HEK293 (cell line): ENCODE measurements around the gene FRA10AC1.

Experiments
- CTCF ChIA-PET: fragments of 350-600 bp; formaldehyde crosslinking; extraction: SDS; loops from one replicate; lab custom pipeline; 2021; ENCODE audit warnings: antibody characterized with exemption; lab: Yijun Ruan, JAX
- POLR2A ChIA-PET: fragments of 300-600 bp; formaldehyde crosslinking; extraction: SDS; loops from one replicate; lab custom pipeline; 2020; ENCODE audit warnings: antibody characterized with exemption, inconsistent platforms; lab: Yijun Ruan, JAX
- H3K27ac ChIP-seq: fragments of 200-500 bp; sonication (Bioruptor generic); 2 replicates; pipeline ENCODE4 v1.5.1; 2014; ENCODE audit warnings: low read depth, low read length, control low read depth, inconsistent platforms; ENCODE audit errors: extremely low read depth
- H3K36me3 ChIP-seq, 2 experiments: fragments of 200-500 bp in 1 of 2; sonication (Bioruptor generic) in 1 of 2; 1 replicate in 1 of 2; 2 replicates in 1 of 2; pipeline ENCODE4 v1.5.1; 2014 to 2017; ENCODE audit warnings: inconsistent platforms in 2 of 2, low read length in 2 of 2; ENCODE audit not compliant: control insufficient read depth in 2 of 2, insufficient read depth in 1 of 2
- H3K4me1 ChIP-seq: fragments of 200-500 bp; sonication (Bioruptor generic); 2 replicates; pipeline ENCODE4 v1.5.1; 2014; ENCODE audit warnings: mild to moderate bottlenecking, low read length, inconsistent platforms; ENCODE audit not compliant: control insufficient read depth, insufficient read depth
- H3K4me3 ChIP-seq: 2 replicates; pipeline ENCODE4 v1.5.1; 2011; ENCODE audit warnings: low read depth, mild to moderate bottlenecking, control low read depth, low read length, moderate library complexity
- H3K9me3 ChIP-seq: fragments of 200-500 bp; sonication (Bioruptor generic); 2 replicates; pipeline ENCODE4 v1.5.1; 2014; ENCODE audit warnings: low read depth, low read length, inconsistent platforms; ENCODE audit not compliant: control insufficient read depth, insufficient read depth
- BCL11B ChIP-seq: fragments of 450-650 bp; formaldehyde crosslinking; IDR thresholded peaks from 2 replicates; pipeline ENCODE4 v1.5.1; 2016; ENCODE audit warnings: low read depth, missing biosample characterization, missing genetic modification characterization
- YY1 ChIP-seq: fragments of 450-650 bp; formaldehyde crosslinking; IDR thresholded peaks from 2 replicates; pipeline ENCODE4 v1.5.1; 2018; ENCODE audit warnings: missing biosample characterization, missing genetic modification characterization
- ZBTB17 ChIP-seq: fragments of 450-650 bp; formaldehyde crosslinking; IDR thresholded peaks from 2 replicates; pipeline ENCODE4 v1.5.1; 2016; ENCODE audit warnings: missing biosample characterization, missing genetic modification characterization
- ZBTB20 ChIP-seq: fragments of 450-650 bp; formaldehyde crosslinking; IDR thresholded peaks from 2 replicates; pipeline ENCODE4 v1.5.1; 2016; ENCODE audit warnings: missing biosample characterization, missing genetic modification characterization
- ZBTB7A ChIP-seq: fragments of 450-650 bp; formaldehyde crosslinking; IDR thresholded peaks from 2 replicates; pipeline ENCODE4 v1.5.1; 2016; ENCODE audit warnings: low read depth, missing biosample characterization, missing genetic modification characterization
- ZFP3 ChIP-seq: fragments of 450-650 bp; formaldehyde crosslinking; IDR thresholded peaks from 2 replicates; pipeline ENCODE4 v1.5.1; 2016; ENCODE audit warnings: low read depth, missing biosample characterization, missing genetic modification characterization
- ZNF140 ChIP-seq: fragments of 450-650 bp; formaldehyde crosslinking; IDR thresholded peaks from 2 replicates; pipeline ENCODE4 v1.5.1; 2016; ENCODE audit warnings: missing biosample characterization, missing genetic modification characterization
- ZNF335 ChIP-seq: fragments of 450-650 bp; formaldehyde crosslinking; conservative IDR thresholded peaks from 2 replicates; pipeline ENCODE4 v1.5.1; 2016; ENCODE audit warnings: missing biosample characterization, missing genetic modification characterization
- ZNF416 ChIP-seq: fragments of 450-650 bp; formaldehyde crosslinking; IDR thresholded peaks from 2 replicates; pipeline ENCODE4 v1.5.1; 2016; ENCODE audit warnings: missing biosample characterization, missing genetic modification characterization
- ZNF514 ChIP-seq: fragments of 450-650 bp; formaldehyde crosslinking; IDR thresholded peaks from 2 replicates; pipeline ENCODE4 v1.5.1; 2016; ENCODE audit warnings: missing biosample characterization, missing genetic modification characterization
- ZNF544 ChIP-seq: fragments of 450-650 bp; formaldehyde crosslinking; IDR thresholded peaks from 2 replicates; pipeline ENCODE4 v1.5.0; 2017; ENCODE audit warnings: missing biosample characterization, missing genetic modification characterization
- ZNF76 ChIP-seq: fragments of 450-650 bp; formaldehyde crosslinking; IDR thresholded peaks from 2 replicates; pipeline ENCODE4; 2016; ENCODE audit warnings: low read depth, missing biosample characterization, missing genetic modification characterization, borderline replicate concordance
- ZNF776 ChIP-seq: fragments of 450-650 bp; formaldehyde crosslinking; IDR thresholded peaks from 2 replicates; pipeline ENCODE4 v1.5.0; 2017; ENCODE audit warnings: missing biosample characterization, missing genetic modification characterization, borderline replicate concordance
- ZNF785 ChIP-seq: fragments of 450-650 bp; formaldehyde crosslinking; IDR thresholded peaks from 2 replicates; pipeline ENCODE4 v1.5.1; 2016; ENCODE audit warnings: missing biosample characterization, missing genetic modification characterization
- ZNF843 ChIP-seq: fragments of 450-650 bp; formaldehyde crosslinking; IDR thresholded peaks from 2 replicates; pipeline ENCODE4 v1.5.1; 2016; ENCODE audit warnings: missing biosample characterization, missing genetic modification characterization
- ZSCAN23 ChIP-seq: fragments of 450-650 bp; formaldehyde crosslinking; IDR thresholded peaks from 2 replicates; pipeline ENCODE4 v1.5.1; 2016; ENCODE audit warnings: missing biosample characterization, missing genetic modification characterization
- ZXDB ChIP-seq: fragments of 450-650 bp; formaldehyde crosslinking; IDR thresholded peaks from 2 replicates; pipeline ENCODE4 v1.5.1; 2016; ENCODE audit warnings: missing biosample characterization, missing genetic modification characterization
- TF ChIP-seq, protein P1 (sequence below): fragments of 450-650 bp; IDR thresholded peaks from 2 replicates; pipeline ENCODE4 v1.5.1; 2018; ENCODE audit warnings: missing biosample characterization, missing genetic modification characterization
- TF ChIP-seq, protein P2 (sequence below): fragments of 450-650 bp; formaldehyde crosslinking; IDR thresholded peaks from 2 replicates; pipeline ENCODE4 v1.5.1; 2017; ENCODE audit warnings: missing biosample characterization, mild to moderate bottlenecking, missing genetic modification characterization, moderate library complexity
- TF ChIP-seq, protein P3 (sequence below): fragments of 450-650 bp; formaldehyde crosslinking; IDR thresholded peaks from 2 replicates; pipeline ENCODE4 v1.5.1; 2016; ENCODE audit warnings: missing biosample characterization, missing genetic modification characterization
- TF ChIP-seq, protein P4 (sequence below): fragments of 450-650 bp; formaldehyde crosslinking; IDR thresholded peaks from 2 replicates; pipeline ENCODE4 v1.5.1; 2016; ENCODE audit warnings: missing biosample characterization, missing genetic modification characterization

The FRA10AC1 gene

DNA sequence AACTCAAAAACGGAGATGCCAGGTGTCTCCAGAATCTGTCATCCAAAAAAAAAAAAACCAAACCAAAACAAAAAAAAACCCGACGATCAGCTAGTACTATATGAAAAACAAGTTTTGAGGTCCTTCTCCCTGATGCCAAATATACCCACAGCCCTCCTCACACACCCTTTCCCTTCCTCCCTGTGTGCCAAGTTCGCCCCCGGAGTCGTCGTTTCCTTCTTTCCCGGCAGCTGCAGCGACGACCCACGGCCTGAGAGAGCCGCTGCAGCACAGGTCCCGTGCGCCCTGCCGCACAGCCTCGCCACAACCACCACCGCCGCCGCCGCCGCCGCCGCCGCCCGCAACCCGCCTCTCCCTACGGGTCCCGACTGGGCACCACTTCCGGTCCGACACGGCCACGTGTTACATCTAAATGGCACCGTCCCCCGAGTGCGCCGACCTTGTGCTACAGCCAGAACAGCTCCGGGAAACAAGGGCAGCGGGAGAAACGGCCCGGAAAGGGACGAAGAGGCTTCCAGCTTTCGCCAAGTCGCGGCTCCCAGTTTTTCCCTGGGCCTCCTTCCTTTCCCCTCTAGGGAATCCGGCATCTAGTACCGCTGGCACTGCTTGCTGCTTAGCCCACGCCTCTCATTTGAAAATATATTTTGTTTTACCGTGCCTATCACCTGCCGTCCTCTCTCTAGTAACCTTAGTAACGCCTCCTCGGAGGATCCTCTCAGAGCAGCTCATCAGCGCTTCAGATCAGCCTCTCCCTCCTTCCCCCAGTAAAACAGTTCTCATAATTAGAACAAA lies at the start of gene FRA10AC1 (continued):
- TF ChIP-seq, protein P1, sequence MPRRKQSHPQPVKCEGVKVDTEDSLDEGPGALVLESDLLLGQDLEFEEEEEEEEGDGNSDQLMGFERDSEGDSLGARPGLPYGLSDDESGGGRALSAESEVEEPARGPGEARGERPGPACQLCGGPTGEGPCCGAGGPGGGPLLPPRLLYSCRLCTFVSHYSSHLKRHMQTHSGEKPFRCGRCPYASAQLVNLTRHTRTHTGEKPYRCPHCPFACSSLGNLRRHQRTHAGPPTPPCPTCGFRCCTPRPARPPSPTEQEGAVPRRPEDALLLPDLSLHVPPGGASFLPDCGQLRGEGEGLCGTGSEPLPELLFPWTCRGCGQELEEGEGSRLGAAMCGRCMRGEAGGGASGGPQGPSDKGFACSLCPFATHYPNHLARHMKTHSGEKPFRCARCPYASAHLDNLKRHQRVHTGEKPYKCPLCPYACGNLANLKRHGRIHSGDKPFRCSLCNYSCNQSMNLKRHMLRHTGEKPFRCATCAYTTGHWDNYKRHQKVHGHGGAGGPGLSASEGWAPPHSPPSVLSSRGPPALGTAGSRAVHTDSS (tag by site-specific recombination), result peak; percentile 66

DNA sequence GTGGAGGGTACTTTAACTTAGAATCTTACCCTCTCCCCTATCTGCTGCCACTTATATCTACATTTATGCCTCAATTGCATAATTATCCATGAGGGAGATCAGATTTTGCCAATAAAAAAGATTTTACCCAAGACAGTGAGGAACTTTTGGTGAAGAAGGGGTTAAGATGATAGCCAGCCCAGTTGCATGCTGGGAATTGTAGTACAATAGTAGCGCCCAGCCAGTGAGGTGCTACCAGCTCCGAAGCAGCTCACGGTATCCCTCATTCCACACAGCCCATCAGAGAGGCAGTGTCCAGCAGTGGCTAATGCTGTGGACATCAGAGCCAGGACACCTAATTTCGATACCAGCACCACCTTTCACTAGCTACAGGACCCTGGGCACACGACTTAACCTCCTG lies 49.4 kb upstream of the FRA10AC1 start:
- no peaks in the 10 kb centered on the region for H3K36me3 ChIP-seq
- peaks cover 3% of the 10 kb centered on the region; the same call in 1 of the 2 replicates for H3K4me1 ChIP-seq
- ChIA-PET POLR2A (interaction anchor here (1.1 kb wide), 1 partner anchor 49 kb away, joined by 4 read pairs; the partner anchor contains the start of gene FRA10AC1), CTCF (interaction anchor here (1.1 to 2.8 kb wide), 3 partner anchors 21 to 107 kb away, joined by 3 to 23 read pairs (median 5); no protein-coding TSS in a partner anchor)
- no peak overlapping the region for H3K4me3 ChIP-seq
- H3K27ac ChIP-seq, result no peak overlapping the region
- H3K9me3 ChIP-seq, result no peaks in the 10 kb centered on the region
- TF ChIP-seq ZNF76 (tag by site-specific recombination) (peak; percentile 72; the same call in 1 of the 2 replicates), ZBTB17 (tag by site-specific recombination) (peak; percentile 40; the same call in 1 of the 2 replicates), ZNF335 (peak; percentile 59), ZNF140 (tag by site-specific recombination) (no peak), ZNF843 (tag by site-specific recombination) (no peak), ZBTB20 (0 out of 2 replicates have a peak, but pooled peaks have one; percentile 14), ZXDB (tag by site-specific recombination) (peak; percentile 14; the same call in 1 of the 2 replicates), ZSCAN23 (tag by site-specific recombination) (no peak)
- TF ChIP-seq, protein P2, sequence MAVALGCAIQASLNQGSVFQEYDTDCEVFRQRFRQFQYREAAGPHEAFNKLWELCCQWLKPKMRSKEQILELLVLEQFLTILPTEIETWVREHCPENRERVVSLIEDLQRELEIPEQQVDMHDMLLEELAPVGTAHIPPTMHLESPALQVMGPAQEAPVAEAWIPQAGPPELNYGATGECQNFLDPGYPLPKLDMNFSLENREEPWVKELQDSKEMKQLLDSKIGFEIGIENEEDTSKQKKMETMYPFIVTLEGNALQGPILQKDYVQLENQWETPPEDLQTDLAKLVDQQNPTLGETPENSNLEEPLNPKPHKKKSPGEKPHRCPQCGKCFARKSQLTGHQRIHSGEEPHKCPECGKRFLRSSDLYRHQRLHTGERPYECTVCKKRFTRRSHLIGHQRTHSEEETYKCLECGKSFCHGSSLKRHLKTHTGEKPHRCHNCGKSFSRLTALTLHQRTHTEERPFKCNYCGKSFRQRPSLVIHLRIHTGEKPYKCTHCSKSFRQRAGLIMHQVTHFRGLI (tag by site-specific recombination), result peak; percentile 59; the same call in 1 of the 2 replicates
- TF ChIP-seq, protein P3, sequence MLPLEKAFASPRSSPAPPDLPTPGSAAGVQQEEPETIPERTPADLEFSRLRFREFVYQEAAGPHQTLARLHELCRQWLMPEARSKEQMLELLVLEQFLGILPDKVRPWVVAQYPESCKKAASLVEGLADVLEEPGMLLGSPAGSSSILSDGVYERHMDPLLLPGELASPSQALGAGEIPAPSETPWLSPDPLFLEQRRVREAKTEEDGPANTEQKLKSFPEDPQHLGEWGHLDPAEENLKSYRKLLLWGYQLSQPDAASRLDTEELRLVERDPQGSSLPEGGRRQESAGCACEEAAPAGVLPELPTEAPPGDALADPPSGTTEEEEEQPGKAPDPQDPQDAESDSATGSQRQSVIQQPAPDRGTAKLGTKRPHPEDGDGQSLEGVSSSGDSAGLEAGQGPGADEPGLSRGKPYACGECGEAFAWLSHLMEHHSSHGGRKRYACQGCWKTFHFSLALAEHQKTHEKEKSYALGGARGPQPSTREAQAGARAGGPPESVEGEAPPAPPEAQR (tag by site-specific recombination), result no peak
- TF ChIP-seq, protein P4, sequence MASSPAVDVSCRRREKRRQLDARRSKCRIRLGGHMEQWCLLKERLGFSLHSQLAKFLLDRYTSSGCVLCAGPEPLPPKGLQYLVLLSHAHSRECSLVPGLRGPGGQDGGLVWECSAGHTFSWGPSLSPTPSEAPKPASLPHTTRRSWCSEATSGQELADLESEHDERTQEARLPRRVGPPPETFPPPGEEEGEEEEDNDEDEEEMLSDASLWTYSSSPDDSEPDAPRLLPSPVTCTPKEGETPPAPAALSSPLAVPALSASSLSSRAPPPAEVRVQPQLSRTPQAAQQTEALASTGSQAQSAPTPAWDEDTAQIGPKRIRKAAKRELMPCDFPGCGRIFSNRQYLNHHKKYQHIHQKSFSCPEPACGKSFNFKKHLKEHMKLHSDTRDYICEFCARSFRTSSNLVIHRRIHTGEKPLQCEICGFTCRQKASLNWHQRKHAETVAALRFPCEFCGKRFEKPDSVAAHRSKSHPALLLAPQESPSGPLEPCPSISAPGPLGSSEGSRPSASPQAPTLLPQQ (tag by site-specific recombination), result no peak

DNA sequence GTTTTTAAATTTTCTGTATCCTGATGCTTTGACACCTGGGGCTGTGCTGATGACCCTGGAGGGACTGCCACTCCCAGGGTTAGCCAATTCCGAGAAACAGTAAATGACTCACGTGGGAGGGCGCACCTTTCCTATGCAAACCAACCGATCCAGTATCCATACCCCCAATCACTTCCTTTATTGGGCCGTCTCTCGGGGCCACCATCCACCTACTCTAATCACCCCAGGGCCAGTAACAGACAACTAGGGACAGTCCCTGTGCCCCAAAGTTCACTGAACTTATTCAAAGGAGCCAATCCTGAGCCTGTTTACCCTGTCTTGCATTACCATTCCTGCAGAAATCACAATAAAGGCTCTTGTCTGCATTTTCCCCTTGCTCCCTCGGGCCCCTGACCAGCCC lies 48.7 kb upstream of the FRA10AC1 start:
- Histone ChIP-seq H3K36me3 (no peaks in the 10 kb centered on the region), H3K27ac (no peak overlapping the region), H3K4me3 (no peak overlapping the region), H3K9me3 (no peaks in the 10 kb centered on the region), H3K4me1 (peaks cover 3% of the 10 kb centered on the region; the same call in 1 of the 2 replicates)
- ChIA-PET POLR2A (no interaction called here), CTCF (interaction anchor here (2.8 kb wide), 1 partner anchor 64 kb away, joined by 23 read pairs; no protein-coding TSS in a partner anchor)
- TF ChIP-seq ZNF776 (tag by site-specific recombination), result no peak
- TF ChIP-seq ZNF544 (tag by site-specific recombination), result no peak
- no peak for TF ChIP-seq ZNF416 (tag by site-specific recombination)
- TF ChIP-seq YY1 (tag by site-specific recombination), result no peak
- TF ChIP-seq ZNF514, result no peak
- TF ChIP-seq ZBTB7A, result no peak
- TF ChIP-seq ZNF785 (tag by site-specific recombination), result no peak
- TF ChIP-seq BCL11B (tag by site-specific recombination), result no peak
- no peak for TF ChIP-seq ZFP3 (tag by site-specific recombination)
- TF ChIP-seq ZNF335, result no peak
- TF ChIP-seq, protein P3 (tag by site-specific recombination), result no peak
